ENCODE results near the gene RNF212.

The RNF212 gene

GRCh38 chr4:1080961-1081688, 32.2 kb downstream of the RNF212 start:
- H3K79me2 ChIP-seq (ENCODE audit: insufficient read depth, low read depth), result no peaks in the 10 kb centered on the region
- no peak overlapping the region for H3K4me2 ChIP-seq
- no peaks in the 10 kb centered on the region for H3K4me1 ChIP-seq (ENCODE audit: low read depth, poor library complexity, severe bottlenecking)
- H3K4me3 ChIP-seq (IDR thresholded peaks at IDR 0.05; ENCODE audit: insufficient read depth, low read depth, low read length), result no peak overlapping the region
- no peak overlapping the region for H3K27ac ChIP-seq
- TF ChIP-seq CTCF (conservative IDR thresholded peaks at IDR 0.05; ENCODE audit: low read depth, low read length), result no peak
- peaks cover 4% of the 10 kb centered on the region; the same call in 1 of the 2 replicates for H3K27me3 ChIP-seq (ENCODE audit: insufficient read depth, low read depth)
- no peak overlapping the region for H3K9ac ChIP-seq
- H3K36me3 ChIP-seq (ENCODE audit: insufficient read depth), result no peaks in the 10 kb centered on the region
- H2AFZ ChIP-seq (ENCODE audit: low read depth), result no peak overlapping the region
- H4K20me1 ChIP-seq (ENCODE audit: insufficient read depth), result no peaks in the 10 kb centered on the region

- Histone ChIP-seq H3K36me3 (ENCODE audit: insufficient read depth) (no peaks in the 10 kb centered on the region), H3K27me3 (ENCODE audit: insufficient read depth, low read depth) (peaks cover 4% of the 10 kb centered on the region; the same call in 1 of the 2 replicates), H3K9ac (no peak overlapping the region), H4K20me1 (ENCODE audit: insufficient read depth) (no peaks in the 10 kb centered on the region), H3K27ac (no peak overlapping the region), H2AFZ (ENCODE audit: low read depth) (no peak overlapping the region), H3K4me2 (no peak overlapping the region), H3K4me3 (IDR thresholded peaks at IDR 0.05; ENCODE audit: insufficient read depth, low read depth, low read length) (no peak overlapping the region), H3K79me2 (ENCODE audit: insufficient read depth, low read depth) (no peaks in the 10 kb centered on the region), H3K4me1 (ENCODE audit: low read depth, poor library complexity, severe bottlenecking) (no peaks in the 10 kb centered on the region)
- no peak for TF ChIP-seq CTCF (conservative IDR thresholded peaks at IDR 0.05; ENCODE audit: low read depth, low read length)
These were observed 32.9 kb downstream of the RNF212 start for GRCh38 chr4:1080432-1080831.

- Histone ChIP-seq H3K27me3 (ENCODE audit: insufficient read depth, low read depth) (peaks cover 4% of the 10 kb centered on the region; the same call in 1 of the 2 replicates), H3K36me3 (ENCODE audit: insufficient read depth) (no peaks in the 10 kb centered on the region), H2AFZ (ENCODE audit: low read depth) (no peak overlapping the region), H4K20me1 (ENCODE audit: insufficient read depth) (no peaks in the 10 kb centered on the region), H3K9ac (no peak overlapping the region), H3K79me2 (ENCODE audit: insufficient read depth, low read depth) (no peaks in the 10 kb centered on the region), H3K4me2 (no peak overlapping the region), H3K4me3 (IDR thresholded peaks at IDR 0.05; ENCODE audit: insufficient read depth, low read depth, low read length) (no peak overlapping the region), H3K4me1 (ENCODE audit: low read depth, poor library complexity, severe bottlenecking) (no peaks in the 10 kb centered on the region), H3K27ac (no peak overlapping the region)
- TF ChIP-seq CTCF (conservative IDR thresholded peaks at IDR 0.05; ENCODE audit: low read depth, low read length), result no peak
These were observed 33.6 kb downstream of the RNF212 start for GRCh38 chr4:1079711-1080265.

- no peaks in the 10 kb centered on the region for H3K4me1 ChIP-seq (ENCODE audit: low read depth, poor library complexity, severe bottlenecking)
- no peaks in the 10 kb centered on the region for H4K20me1 ChIP-seq (ENCODE audit: insufficient read depth)
- H3K4me3 ChIP-seq (IDR thresholded peaks at IDR 0.05; ENCODE audit: insufficient read depth, low read depth, low read length), result no peak overlapping the region
- H3K36me3 ChIP-seq (ENCODE audit: insufficient read depth), result no peaks in the 10 kb centered on the region
- no peak overlapping the region for H3K27ac ChIP-seq
- H3K9ac ChIP-seq, result no peak overlapping the region
- TF ChIP-seq CTCF (conservative IDR thresholded peaks at IDR 0.05; ENCODE audit: low read depth, low read length), result no peak
- H3K27me3 ChIP-seq (ENCODE audit: insufficient read depth, low read depth), result peaks cover 4% of the 10 kb centered on the region; the same call in 1 of the 2 replicates
- no peaks in the 10 kb centered on the region for H3K79me2 ChIP-seq (ENCODE audit: insufficient read depth, low read depth)
- no peak overlapping the region for H3K4me2 ChIP-seq
- no peak overlapping the region for H2AFZ ChIP-seq (ENCODE audit: low read depth)
These were observed 34.9 kb downstream of the RNF212 start for GRCh38 chr4:1078490-1078889.

All from KMS-11 (cell line).